Astrocyte (in vitro differentiated cells and primary cell): ENCODE data around the gene TTLL8.

Experiments used
- EZH2 ChIP-seq: IDR thresholded peaks from 2 replicates; pipeline ENCODE4 v1.6.1; 2012; ENCODE audit warnings: mild to moderate bottlenecking, low read length, inconsistent platforms; ENCODE audit not compliant: insufficient read depth
- TF ChIP-seq, protein P1 (sequence below): IDR thresholded peaks from 2 replicates; pipeline ENCODE4 v1.5.1; 2011; ENCODE audit warnings: low read depth, mild to moderate bottlenecking, inconsistent platforms, low read length, moderate library complexity; ENCODE audit not compliant: insufficient read depth

DNA sequence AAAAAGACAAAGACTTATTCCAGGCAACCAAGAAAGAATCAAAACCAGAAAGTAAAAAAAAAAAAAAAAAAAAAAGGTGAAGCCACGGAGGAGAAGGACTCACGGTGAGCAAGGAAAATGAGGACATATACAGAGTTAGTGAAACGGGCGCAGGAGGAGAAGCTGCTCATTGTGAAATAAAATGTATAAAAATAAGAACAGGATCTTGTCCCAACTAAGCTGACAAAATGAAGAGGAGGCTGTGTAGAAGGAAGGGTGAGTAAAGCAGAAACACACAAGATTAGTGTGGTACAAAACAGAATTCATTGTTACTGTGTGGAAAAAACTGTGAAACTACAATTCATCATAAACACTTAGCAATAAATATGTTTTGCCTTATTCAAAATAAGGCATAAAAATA, 53.2 kb downstream of the TTLL8 start:
- TF ChIP-seq, protein P1, sequence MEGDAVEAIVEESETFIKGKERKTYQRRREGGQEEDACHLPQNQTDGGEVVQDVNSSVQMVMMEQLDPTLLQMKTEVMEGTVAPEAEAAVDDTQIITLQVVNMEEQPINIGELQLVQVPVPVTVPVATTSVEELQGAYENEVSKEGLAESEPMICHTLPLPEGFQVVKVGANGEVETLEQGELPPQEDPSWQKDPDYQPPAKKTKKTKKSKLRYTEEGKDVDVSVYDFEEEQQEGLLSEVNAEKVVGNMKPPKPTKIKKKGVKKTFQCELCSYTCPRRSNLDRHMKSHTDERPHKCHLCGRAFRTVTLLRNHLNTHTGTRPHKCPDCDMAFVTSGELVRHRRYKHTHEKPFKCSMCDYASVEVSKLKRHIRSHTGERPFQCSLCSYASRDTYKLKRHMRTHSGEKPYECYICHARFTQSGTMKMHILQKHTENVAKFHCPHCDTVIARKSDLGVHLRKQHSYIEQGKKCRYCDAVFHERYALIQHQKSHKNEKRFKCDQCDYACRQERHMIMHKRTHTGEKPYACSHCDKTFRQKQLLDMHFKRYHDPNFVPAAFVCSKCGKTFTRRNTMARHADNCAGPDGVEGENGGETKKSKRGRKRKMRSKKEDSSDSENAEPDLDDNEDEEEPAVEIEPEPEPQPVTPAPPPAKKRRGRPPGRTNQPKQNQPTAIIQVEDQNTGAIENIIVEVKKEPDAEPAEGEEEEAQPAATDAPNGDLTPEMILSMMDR: no peak
- no peak for TF ChIP-seq EZH2
